Stimulated activated CD4-positive, alpha-beta T cell treated with anti-CD3 and anti-CD28 coated beads, Interleukin-1b, Interleukin-23, amount 100 ng/mL, for 1 hour (primary cell): ENCODE measurements around the gene RBM22.
"Not testable (repeated sequence)": the region's sequence is repeated elsewhere in the genome, so short reads cannot be mapped to it uniquely, and the experiment has no call there.

Experiments
- DNase-seq, 2 donors: peaks; one replicate each; pipeline ENCODE4 v3.0.0-alpha.2; 2020; ENCODE audit warnings: low read depth in 2 of 2

RBM22 gene

GRCh38 chr5:150700594-150701377 lies at the start of gene RBM22:
TSS of gene RBM22 (minus strand) at chr5:150701062. CDS start at chr5:150700985, 77 bp downstream.
- DNase-seq, result peak; percentile 70 to 84

GRCh38 chr5:150750469-150750868 lies 49.6 kb upstream of the RBM22 start:
- DNase-seq, result no peak

GRCh38 chr5:150743142-150743488 lies 42.3 kb upstream of the RBM22 start:
- DNase-seq, result not testable (repeated sequence)

- not testable (repeated sequence) for DNase-seq
These were observed 41.7 kb upstream of the RBM22 start for GRCh38 chr5:150742455-150743141.

GRCh38 chr5:150740992-150741391 lies 40.1 kb upstream of the RBM22 start:
- no peak for DNase-seq

- DNase-seq, result no peak
These were observed 38.0 kb upstream of the RBM22 start for GRCh38 chr5:150738862-150739261.

GRCh38 chr5:150734579-150735384 lies 33.9 kb upstream of the RBM22 start:
- no peak for DNase-seq

- no peak for DNase-seq
These were observed 30.9 kb upstream of the RBM22 start for GRCh38 chr5:150731669-150732242.

- DNase-seq, result no peak
These were observed 29.0 kb upstream of the RBM22 start for GRCh38 chr5:150729859-150730258.

GRCh38 chr5:150723845-150724244 lies 23.0 kb upstream of the RBM22 start:
- no peak for DNase-seq

- DNase-seq, result no peak
These were observed 9.3 kb upstream of the RBM22 start for GRCh38 chr5:150710165-150710564.

GRCh38 chr5:150706776-150707390 lies 6.0 kb upstream of the RBM22 start:
- no peak for DNase-seq

- DNase-seq, result no peak
These were observed 2.9 kb upstream of the RBM22 start for GRCh38 chr5:150703762-150704161.

GRCh38 chr5:150700246-150700593 lies 642 bp downstream of the RBM22 start:
- no peak for DNase-seq

- DNase-seq, result no peak
These were observed 6.2 kb downstream of the RBM22 start for GRCh38 chr5:150694612-150695011.

GRCh38 chr5:150692276-150692675 lies 8.6 kb downstream of the RBM22 start:
- no peak for DNase-seq

GRCh38 chr5:150690760-150691159 lies 10.1 kb downstream of the RBM22 start:
- DNase-seq, result no peak

- DNase-seq, result no peak
These were observed 11.7 kb downstream of the RBM22 start for GRCh38 chr5:150689120-150689519.

- DNase-seq, result no peak
These were observed 24.3 kb downstream of the RBM22 start for GRCh38 chr5:150676578-150676977.

- DNase-seq, result no peak
These were observed 25.8 kb downstream of the RBM22 start for GRCh38 chr5:150675069-150675468.

- no peak for DNase-seq
These were observed 26.5 kb downstream of the RBM22 start for GRCh38 chr5:150674341-150674821.

- no peak for DNase-seq
These were observed 28.0 kb downstream of the RBM22 start for GRCh38 chr5:150672884-150673275.
